PC-3 (cell line): ENCODE measurements around the gene IL12RB1. TPM values are rescaled to one million over a fixed set of nuclear protein-coding genes. Genes with fewer than 3 reads are reported as not detected.

Experiments used
- ATAC-seq: fragments of 200-7000 bp; cut with Tn5 transposase; 2 replicates; pipeline ENCODE4 v1.9.1; 2020; ENCODE audit warnings: mild to moderate bottlenecking, moderate library complexity
- BruUV-seq: library from RNA; stranded (reverse); fragments of 400-500 nt; replicated peaks from 2 replicates; lab custom pipeline; 2021; lab: Mats Ljungman, UMichigan
- CTCF ChIA-PET: fragments of 300-600 bp; sonication (Branson Sonifier 250); formaldehyde crosslinking; loops from one replicate; lab custom pipeline; 2022; ENCODE audit warnings: antibody characterized with exemption; lab: Charles Lee
- POLR2A ChIA-PET: fragments of 300-600 bp; sonication (Branson Sonifier 250); formaldehyde crosslinking; loops from one replicate; lab custom pipeline; 2022; ENCODE audit warnings: antibody characterized with exemption; ENCODE audit not compliant: unreplicated experiment; lab: Charles Lee
- DNase-seq: peaks from one replicate; pipeline ENCODE4 v3.0.0-alpha.2; 2015
- H2AFZ ChIP-seq: fragments of 300-600 bp; sonication (generic); 2 replicates; pipeline ENCODE4 v1.6.0; 2016; ENCODE audit warnings: antibody characterized with exemption, low read length
- H3F3A ChIP-seq: fragments of 300-600 bp; sonication (generic); one replicate; pipeline ENCODE4 v1.6.0; 2017; ENCODE audit warnings: antibody characterized with exemption, low read length, control low read depth, mild to moderate bottlenecking; ENCODE audit not compliant: unreplicated experiment
- H3K27ac ChIP-seq: fragments of 300-600 bp; sonication (generic); 2 replicates; pipeline ENCODE4 v1.5.1; 2016; ENCODE audit warnings: mild to moderate bottlenecking, low read length
- H3K27me3 ChIP-seq: fragments of 300-600 bp; sonication (generic); 2 replicates; pipeline ENCODE4 v1.6.1; 2016; ENCODE audit warnings: low read length, mixed read lengths
- H3K36me3 ChIP-seq: fragments of 300-600 bp; sonication (generic); 2 replicates; pipeline ENCODE4 v1.6.1; 2016; ENCODE audit warnings: low read depth, mixed run types, low read length, mixed read lengths
- H3K4me1 ChIP-seq: fragments of 300-600 bp; sonication (generic); 2 replicates; pipeline ENCODE4 v1.5.1; 2016; ENCODE audit warnings: low read length; ENCODE audit not compliant: insufficient read depth
- H3K4me2 ChIP-seq: fragments of 300-600 bp; sonication (generic); 2 replicates; pipeline ENCODE4 v1.6.0; 2016; ENCODE audit warnings: low read length
- H3K4me3 ChIP-seq: fragments of 300-600 bp; sonication (generic); 2 replicates; pipeline ENCODE4 v1.5.1; 2016; ENCODE audit warnings: mild to moderate bottlenecking, low read length, mixed read lengths
- H3K79me2 ChIP-seq: fragments of 300-600 bp; sonication (generic); 2 replicates; pipeline ENCODE4 v1.6.1; 2017; ENCODE audit warnings: low read length, mixed read lengths
- H3K9ac ChIP-seq: fragments of 300-600 bp; sonication (generic); 2 replicates; pipeline ENCODE4 v1.6.0; 2016; ENCODE audit warnings: mild to moderate bottlenecking, low read length
- H3K9me2 ChIP-seq: fragments of 300-600 bp; sonication (generic); replicated peaks from 2 replicates; pipeline ENCODE4 v1.6.1; 2016; ENCODE audit warnings: mixed run types, low read length, mixed read lengths
- H3K9me3 ChIP-seq: fragments of 300-600 bp; sonication (generic); 2 replicates; pipeline ENCODE4 v1.6.1; 2016; ENCODE audit warnings: low read length, mixed read lengths
- H4K20me1 ChIP-seq: fragments of 300-600 bp; sonication (generic); 2 replicates; pipeline ENCODE4 v1.6.1; 2016; ENCODE audit warnings: low read length, mixed read lengths
- EZH2 ChIP-seq: fragments of 300-600 bp; sonication (generic); IDR thresholded peaks from one replicate; pipeline ENCODE4 v1.6.1; 2017; ENCODE audit warnings: antibody characterized with exemption, mild to moderate bottlenecking, low read length; ENCODE audit not compliant: unreplicated experiment
- EZH2phosphoT487 ChIP-seq: fragments of 300-600 bp; sonication (generic); IDR thresholded peaks from 2 replicates; pipeline ENCODE4 v1.6.1; 2018; ENCODE audit warnings: mild to moderate bottlenecking, antibody characterized with exemption, low read length, borderline replicate concordance
- intact Hi-C: fragments of 100-400 bp; cut with micrococcal nuclease; formaldehyde crosslinking; loops from 2 replicates; pipeline ENCODE4 v1.9.0; 2023
- total RNA-seq: library from RNA; depleted of rRNA; stranded (reverse); fragments of >200 nt; gene quantifications from 2 replicates; pipeline ENCODE4 v1.2.3, GENCODE V29; 2014
- TF ChIP-seq, protein P1 (sequence below): fragments of 300-600 bp; sonication (generic); conservative IDR thresholded peaks from 2 replicates; pipeline ENCODE4 v1.5.1; 2017; ENCODE audit warnings: antibody characterized with exemption, low read depth, mild to moderate bottlenecking, low read length

IL12RB1 gene
- total RNA-seq, 1 experiment from 2014 or later = not detected

- CTCF ChIA-PET = no interaction called here
- intact Hi-C loops = no loop called here
- Histone ChIP-seq H3K4me2 (no peak overlapping the region), H3K4me3 (no peak overlapping the region), H3K4me1 (no peaks in the 10 kb centered on the region), H3K36me3 (no peaks in the 10 kb centered on the region), H3K9ac (no peak overlapping the region), H3K9me3 (no peaks in the 10 kb centered on the region), H2AFZ (no peak overlapping the region), H3K27me3 (no peaks in the 10 kb centered on the region), H3K27ac (no peak overlapping the region), H3F3A (no peaks in the 10 kb centered on the region), H3K9me2 (no peaks in the 10 kb centered on the region), H4K20me1 (no peaks in the 10 kb centered on the region), H3K79me2 (no peaks in the 10 kb centered on the region)
- ATAC-seq (no peak), DNase-seq (no peak)
- BruUV-seq = no TSS peak
- TF ChIP-seq EZH2 = no peak
- TF ChIP-seq, protein P1, sequence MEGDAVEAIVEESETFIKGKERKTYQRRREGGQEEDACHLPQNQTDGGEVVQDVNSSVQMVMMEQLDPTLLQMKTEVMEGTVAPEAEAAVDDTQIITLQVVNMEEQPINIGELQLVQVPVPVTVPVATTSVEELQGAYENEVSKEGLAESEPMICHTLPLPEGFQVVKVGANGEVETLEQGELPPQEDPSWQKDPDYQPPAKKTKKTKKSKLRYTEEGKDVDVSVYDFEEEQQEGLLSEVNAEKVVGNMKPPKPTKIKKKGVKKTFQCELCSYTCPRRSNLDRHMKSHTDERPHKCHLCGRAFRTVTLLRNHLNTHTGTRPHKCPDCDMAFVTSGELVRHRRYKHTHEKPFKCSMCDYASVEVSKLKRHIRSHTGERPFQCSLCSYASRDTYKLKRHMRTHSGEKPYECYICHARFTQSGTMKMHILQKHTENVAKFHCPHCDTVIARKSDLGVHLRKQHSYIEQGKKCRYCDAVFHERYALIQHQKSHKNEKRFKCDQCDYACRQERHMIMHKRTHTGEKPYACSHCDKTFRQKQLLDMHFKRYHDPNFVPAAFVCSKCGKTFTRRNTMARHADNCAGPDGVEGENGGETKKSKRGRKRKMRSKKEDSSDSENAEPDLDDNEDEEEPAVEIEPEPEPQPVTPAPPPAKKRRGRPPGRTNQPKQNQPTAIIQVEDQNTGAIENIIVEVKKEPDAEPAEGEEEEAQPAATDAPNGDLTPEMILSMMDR = no peak
- TF ChIP-seq EZH2phosphoT487 = no peak
- POLR2A ChIA-PET = no interaction called here
These were observed 854 bp downstream of the IL12RB1 start for GRCh38 chr19:18085702-18086457.

DNA sequence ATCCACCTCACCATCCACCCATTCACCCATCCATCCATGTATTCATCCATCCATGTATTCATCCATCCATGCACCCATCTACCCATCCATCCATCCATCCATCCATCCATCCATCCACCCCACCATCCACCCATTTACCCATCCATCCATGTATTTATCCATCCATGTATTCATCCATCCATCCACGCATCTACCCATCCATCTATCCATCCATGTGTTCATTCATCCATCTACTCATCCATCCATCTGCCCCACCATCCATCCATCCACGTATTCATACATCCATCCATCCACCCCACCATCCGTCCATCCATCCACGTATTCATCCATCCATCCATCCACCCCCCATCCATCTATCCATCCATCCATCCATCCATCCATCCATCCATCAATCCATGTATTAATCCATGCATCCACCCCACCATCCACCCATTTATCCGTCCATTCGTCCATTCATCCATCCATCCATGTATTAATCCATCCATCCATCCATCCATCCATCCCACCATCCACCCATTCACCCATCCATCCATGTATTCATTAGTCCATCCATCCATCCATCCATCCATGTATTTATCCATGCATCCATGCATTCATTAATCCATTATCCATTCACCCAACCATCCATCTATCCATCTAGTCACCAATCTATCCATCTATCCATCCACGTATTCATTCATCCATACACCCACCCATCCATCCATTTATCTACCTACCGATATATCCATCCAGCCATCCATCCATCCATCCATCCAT is 2.6 kb downstream of the IL12RB1 start:
- TF ChIP-seq, protein P1 = no peak
- TF ChIP-seq EZH2 (no peak), EZH2phosphoT487 (no peak)
- Histone ChIP-seq H2AFZ (no peak overlapping the region), H3K36me3 (no peaks in the 10 kb centered on the region), H3K4me1 (no peaks in the 10 kb centered on the region), H3K79me2 (no peaks in the 10 kb centered on the region), H3K4me2 (no peak overlapping the region), H3F3A (no peaks in the 10 kb centered on the region), H3K27ac (no peak overlapping the region), H3K27me3 (no peaks in the 10 kb centered on the region), H4K20me1 (no peaks in the 10 kb centered on the region), H3K9me2 (no peaks in the 10 kb centered on the region), H3K4me3 (no peak overlapping the region), H3K9me3 (no peaks in the 10 kb centered on the region), H3K9ac (no peak overlapping the region)
- POLR2A ChIA-PET = no interaction called here
- CTCF ChIA-PET = no interaction called here
- BruUV-seq = no TSS peak
- intact Hi-C loops = no loop called here
- DNase-seq (no peak), ATAC-seq (no peak)
